Neural crest cell (in vitro differentiated cells): ENCODE data around the gene AGBL4. TPM values are rescaled to one million over a fixed set of nuclear protein-coding genes. Genes with fewer than 3 reads are reported as not detected.

ENCODE experiments used
- DNase-seq: peaks from one replicate; pipeline ENCODE4 v3.0.0; 2021; ENCODE audit warnings: low read depth, mixed read lengths, low spot score
- H3K27ac Mint-ChIP-seq: one replicate; pipeline ENCODE4 v1.8.0; 2021; ENCODE audit warnings: mild to moderate bottlenecking, mixed read lengths; ENCODE audit not compliant: unreplicated experiment
- H3K27me3 Mint-ChIP-seq: 2 replicates; pipeline ENCODE4 v1.8.0; 2021; ENCODE audit warnings: low read depth, mild to moderate bottlenecking, mixed read lengths
- H3K36me3 Mint-ChIP-seq: 2 replicates; pipeline ENCODE4 v1.8.0; 2021; ENCODE audit warnings: low read depth, mild to moderate bottlenecking, mixed read lengths
- H3K4me1 Mint-ChIP-seq: 2 replicates; pipeline ENCODE4 v1.8.0; 2021; ENCODE audit warnings: mixed read lengths
- H3K4me3 Mint-ChIP-seq: one replicate; pipeline ENCODE4 v1.8.0; 2021; ENCODE audit warnings: mild to moderate bottlenecking, mixed read lengths
- H3K9me3 Mint-ChIP-seq: 2 replicates; pipeline ENCODE4 v1.8.0; 2021; ENCODE audit warnings: mixed read lengths
- CTCF ChIP-seq: fragments of 200-600 bp; sonication (generic); conservative IDR thresholded peaks from 2 replicates; pipeline ENCODE4 v1.5.0; 2021; ENCODE audit warnings: antibody characterized with exemption, mild to moderate bottlenecking
- total RNA-seq: library from RNA; stranded (reverse); gene quantifications from 2 replicates; pipeline ENCODE4 v1.2.1, GENCODE V29; 2021

The AGBL4 gene
- total RNA-seq, 1 donor from 2014 or later = 0.09 TPM

GRCh38 chr1:49240709-49241221, 783.0 kb downstream of the AGBL4 start:
- Mint-ChIP-seq H3K9me3 (peaks cover 34% of the 10 kb centered on the region), H3K27ac (no peak overlapping the region), H3K36me3 (peaks cover 4% of the 10 kb centered on the region), H3K4me1 (no peaks in the 10 kb centered on the region), H3K4me3 (no peak overlapping the region), H3K27me3 (no peaks in the 10 kb centered on the region)
- no peak for DNase-seq
- TF ChIP-seq CTCF = no peak

GRCh38 chr1:49234988-49235387, 788.8 kb downstream of the AGBL4 start:
- peaks cover 4% of the 10 kb centered on the region for H3K36me3 Mint-ChIP-seq
- peaks cover 23% of the 10 kb centered on the region for H3K9me3 Mint-ChIP-seq
- no peak overlapping the region for H3K4me3 Mint-ChIP-seq
- DNase-seq = no peak
- no peak overlapping the region for H3K27ac Mint-ChIP-seq
- no peak for TF ChIP-seq CTCF
- H3K4me1 Mint-ChIP-seq = no peaks in the 10 kb centered on the region
- H3K27me3 Mint-ChIP-seq = no peaks in the 10 kb centered on the region

- Mint-ChIP-seq H3K4me3 (no peak overlapping the region), H3K27ac (no peak overlapping the region), H3K27me3 (no peaks in the 10 kb centered on the region), H3K9me3 (peaks cover 19% of the 10 kb centered on the region), H3K4me1 (no peaks in the 10 kb centered on the region), H3K36me3 (peaks cover 2% of the 10 kb centered on the region)
- no peak for TF ChIP-seq CTCF
- no peak for DNase-seq
Observed at GRCh38 chr1:49229555-49229954, 794.2 kb downstream of the AGBL4 start.

- TF ChIP-seq CTCF = no peak
- H3K4me3 Mint-ChIP-seq = no peak overlapping the region
- peaks cover 2% of the 10 kb centered on the region for H3K36me3 Mint-ChIP-seq
- no peaks in the 10 kb centered on the region for H3K27me3 Mint-ChIP-seq
- no peak for DNase-seq
- H3K27ac Mint-ChIP-seq = no peak overlapping the region
- peaks cover 22% of the 10 kb centered on the region for H3K9me3 Mint-ChIP-seq
- H3K4me1 Mint-ChIP-seq = no peaks in the 10 kb centered on the region
Observed at GRCh38 chr1:49226758-49227157, 797.0 kb downstream of the AGBL4 start.

GRCh38 chr1:49225464-49225863, 798.3 kb downstream of the AGBL4 start:
- Mint-ChIP-seq H3K27ac (no peak overlapping the region), H3K27me3 (no peaks in the 10 kb centered on the region), H3K4me3 (no peak overlapping the region), H3K36me3 (peaks cover 2% of the 10 kb centered on the region), H3K9me3 (peaks cover 19% of the 10 kb centered on the region), H3K4me1 (no peaks in the 10 kb centered on the region)
- no peak for DNase-seq
- TF ChIP-seq CTCF = no peak

- DNase-seq = no peak
- H3K4me1 Mint-ChIP-seq = no peaks in the 10 kb centered on the region
- TF ChIP-seq CTCF = no peak
- no peak overlapping the region for H3K27ac Mint-ChIP-seq
- H3K36me3 Mint-ChIP-seq = no peaks in the 10 kb centered on the region
- peaks cover 30% of the 10 kb centered on the region for H3K9me3 Mint-ChIP-seq
- no peak overlapping the region for H3K4me3 Mint-ChIP-seq
- H3K27me3 Mint-ChIP-seq = no peaks in the 10 kb centered on the region
Observed at GRCh38 chr1:49213301-49213700, 810.5 kb downstream of the AGBL4 start.
